ENCODE data around the gene EFEMP1.

Gene EFEMP1

DNA sequence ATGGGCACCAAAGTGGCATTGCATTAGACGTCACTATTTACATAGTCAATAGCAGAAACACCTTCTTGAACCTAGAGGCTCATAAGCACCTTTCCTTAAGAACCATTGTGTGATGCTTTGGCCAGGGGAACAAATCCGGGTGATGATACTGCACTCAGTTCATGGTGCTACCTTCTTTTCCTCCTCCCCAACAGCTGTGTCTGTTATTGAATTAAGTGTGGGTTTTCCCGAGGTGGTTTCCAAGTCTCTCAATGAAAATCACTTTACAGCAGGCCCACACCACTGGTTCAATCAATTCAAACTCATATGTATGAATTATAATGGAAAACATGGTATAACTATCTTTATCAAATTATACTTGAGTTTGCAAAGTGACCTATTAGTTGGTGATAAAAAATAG is 9.3 kb upstream of the EFEMP1 start:
- no peak for DNase-seq (ENCODE audit: low read depth in 2 of 2)

DNA sequence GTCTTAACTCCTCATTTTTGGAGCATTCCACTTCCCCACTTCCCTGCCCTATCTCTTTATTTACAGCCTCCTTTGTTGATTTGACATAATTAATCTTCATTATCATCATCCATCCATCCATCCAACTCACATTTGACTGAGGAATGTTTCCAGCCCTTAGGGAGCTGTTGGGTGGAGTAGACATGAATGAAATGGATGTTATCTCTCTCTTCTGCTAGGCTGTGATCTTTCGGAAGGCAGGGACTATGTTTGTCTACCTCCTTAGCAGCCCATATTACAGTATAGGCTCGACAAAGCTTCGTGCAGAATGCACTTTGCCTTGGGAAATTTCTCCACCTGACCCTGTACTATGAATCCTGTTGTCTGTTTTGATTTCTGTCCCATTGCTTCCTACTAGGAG is 7.7 kb upstream of the EFEMP1 start:
- no peak for DNase-seq (ENCODE audit: low read depth in 2 of 2)

DNA sequence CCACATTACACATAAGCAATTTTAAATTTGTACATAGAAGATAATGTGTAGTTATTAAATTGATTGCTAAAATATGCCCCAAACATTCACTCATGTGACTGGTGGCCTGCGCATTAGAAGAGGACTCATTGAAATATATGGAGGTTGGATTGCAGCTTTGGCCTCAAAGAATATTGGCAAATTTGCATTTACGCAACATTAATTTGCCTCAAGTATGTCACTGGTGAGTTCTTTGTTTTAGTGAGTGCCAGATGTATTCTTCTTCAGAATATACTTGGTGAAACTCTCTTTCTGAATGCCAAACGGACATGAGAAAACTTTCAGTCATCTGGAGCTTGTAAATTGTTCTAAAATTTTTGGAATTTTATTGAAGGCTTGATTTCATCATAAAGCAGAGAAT is 5.9 kb upstream of the EFEMP1 start:
- DNase-seq (ENCODE audit: low read depth in 2 of 2), result no peak

DNA sequence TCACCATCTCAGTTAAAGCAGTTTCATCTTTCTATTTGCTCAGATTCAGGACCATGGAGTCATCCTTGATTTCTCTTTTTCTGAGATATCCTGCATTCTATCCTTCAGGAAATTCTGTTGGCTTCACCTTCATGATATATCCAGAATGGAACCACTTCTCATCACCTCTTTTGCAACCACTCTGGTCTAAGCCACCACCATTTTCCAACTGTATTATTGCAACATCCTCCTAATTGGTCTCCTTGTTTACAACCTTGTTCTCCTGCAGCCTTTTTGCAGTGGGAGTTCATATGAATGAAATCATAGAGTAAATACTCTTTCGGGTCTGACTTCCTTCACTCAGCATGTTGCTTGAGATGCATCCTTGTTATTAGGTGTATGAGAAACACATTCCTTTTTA is 3.4 kb upstream of the EFEMP1 start:
- DNase-seq (ENCODE audit: low read depth in 2 of 2), result no peak

DNA sequence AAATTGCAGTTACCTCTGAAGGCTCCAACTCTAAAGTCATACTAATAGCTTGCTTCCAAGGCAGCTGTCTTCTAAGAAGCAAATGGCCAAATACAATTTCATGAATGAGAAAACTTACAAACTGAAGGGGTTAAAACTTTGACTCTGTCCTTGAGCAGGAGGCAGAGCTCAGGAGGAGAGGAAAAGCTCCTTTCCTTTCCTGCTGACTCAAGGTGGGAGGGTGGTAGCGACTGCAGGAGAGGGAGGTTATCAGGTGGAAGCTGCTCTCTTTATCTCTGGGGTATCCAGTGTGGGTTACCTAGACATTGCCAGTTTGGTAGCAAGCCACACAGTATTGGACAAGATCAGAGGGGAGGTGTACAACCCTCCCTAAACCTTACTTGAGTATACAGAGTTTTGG is 2.7 kb upstream of the EFEMP1 start:
- no peak for DNase-seq (ENCODE audit: low read depth in 2 of 2)

DNA sequence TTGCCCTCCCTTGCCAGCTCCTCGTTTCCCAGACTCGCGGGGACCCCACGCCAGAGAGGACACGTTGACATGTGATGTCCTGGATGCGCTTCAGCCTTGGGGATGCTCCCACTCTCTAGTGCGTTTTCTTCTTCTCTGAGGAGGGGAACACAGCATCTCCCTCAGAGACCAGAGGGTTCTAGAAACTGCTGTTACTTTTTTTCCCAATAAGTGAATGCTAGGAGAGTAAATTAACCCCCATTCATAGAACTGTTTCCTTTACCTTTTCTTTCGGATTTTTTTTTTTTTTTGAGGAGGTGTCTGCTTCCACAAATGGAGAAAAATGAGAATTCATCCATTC is 370 bp upstream of the EFEMP1 start:
- DNase-seq (ENCODE audit: low read depth in 2 of 2), result no peak

DNA sequence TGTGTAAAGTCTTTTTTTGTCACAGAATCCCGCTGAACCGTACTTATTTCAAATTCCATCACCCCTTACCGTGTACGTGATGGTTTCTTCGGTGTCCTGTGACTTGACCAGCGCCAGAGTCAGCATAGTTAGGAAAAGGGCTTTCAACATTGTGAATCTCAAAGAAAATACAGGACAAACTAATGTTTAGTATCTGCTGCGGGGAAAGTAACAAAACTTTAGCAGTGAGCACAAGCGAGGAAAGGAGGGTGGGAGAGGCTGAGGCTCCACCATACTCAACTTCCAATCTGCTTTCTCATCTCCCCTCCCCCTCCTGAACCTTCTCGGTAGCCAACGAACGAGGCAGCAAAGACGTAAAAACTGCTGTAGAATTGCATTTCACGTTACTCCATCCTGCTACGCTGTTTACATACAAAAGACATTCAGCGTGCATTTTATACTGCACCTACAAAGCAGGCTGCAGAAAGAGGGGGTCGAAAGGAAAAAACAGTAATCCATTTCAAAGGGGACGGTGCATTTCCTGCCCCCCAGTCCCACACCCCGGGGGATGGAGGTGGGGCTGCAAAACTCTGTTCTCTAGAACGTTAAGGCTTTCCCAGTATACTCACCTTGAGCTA is 1.2 kb downstream of the EFEMP1 start:
- no peak for DNase-seq (ENCODE audit: low read depth in 2 of 2)

DNA sequence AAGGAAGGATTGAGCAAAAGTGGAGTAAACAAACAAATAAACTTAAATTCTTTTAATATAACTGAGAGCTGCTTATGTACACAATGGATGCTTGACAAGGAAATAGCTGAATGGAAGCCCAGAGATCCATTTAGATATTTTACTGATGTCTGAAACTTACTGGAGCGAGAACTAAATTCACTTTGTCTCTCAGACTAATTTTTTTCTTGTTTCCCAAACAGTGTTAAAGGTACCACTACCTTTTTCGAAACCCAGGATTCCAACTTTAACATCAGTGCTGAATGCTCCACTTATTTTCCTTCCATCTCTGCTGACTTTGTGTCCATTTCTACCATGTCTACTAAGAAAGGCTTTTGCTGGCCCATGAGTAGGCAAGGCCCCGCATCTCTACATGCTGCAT is 4.0 kb downstream of the EFEMP1 start:
- no peak for DNase-seq (ENCODE audit: low read depth in 2 of 2)

DNA sequence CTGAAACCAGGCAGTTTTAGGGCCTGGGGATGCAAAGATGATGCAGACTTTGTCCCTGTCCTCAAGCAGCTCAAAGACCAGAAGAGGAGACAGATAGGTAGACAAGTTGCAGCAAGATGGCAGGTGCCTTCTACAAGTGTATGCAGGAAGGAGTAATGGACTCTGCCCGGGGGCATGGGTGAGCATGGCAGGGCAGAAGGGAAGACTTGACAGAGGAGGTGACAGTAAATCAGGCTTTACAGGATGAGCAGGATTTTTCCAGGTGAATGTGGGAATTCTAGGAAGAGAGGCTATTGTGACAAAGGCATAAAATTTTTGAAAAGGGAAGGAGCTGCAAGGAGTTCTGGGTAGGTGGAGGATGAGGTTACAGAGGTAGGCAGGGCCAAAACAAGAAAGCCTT is 4.7 kb downstream of the EFEMP1 start:
- DNase-seq (ENCODE audit: low read depth in 2 of 2), result no peak

DNA sequence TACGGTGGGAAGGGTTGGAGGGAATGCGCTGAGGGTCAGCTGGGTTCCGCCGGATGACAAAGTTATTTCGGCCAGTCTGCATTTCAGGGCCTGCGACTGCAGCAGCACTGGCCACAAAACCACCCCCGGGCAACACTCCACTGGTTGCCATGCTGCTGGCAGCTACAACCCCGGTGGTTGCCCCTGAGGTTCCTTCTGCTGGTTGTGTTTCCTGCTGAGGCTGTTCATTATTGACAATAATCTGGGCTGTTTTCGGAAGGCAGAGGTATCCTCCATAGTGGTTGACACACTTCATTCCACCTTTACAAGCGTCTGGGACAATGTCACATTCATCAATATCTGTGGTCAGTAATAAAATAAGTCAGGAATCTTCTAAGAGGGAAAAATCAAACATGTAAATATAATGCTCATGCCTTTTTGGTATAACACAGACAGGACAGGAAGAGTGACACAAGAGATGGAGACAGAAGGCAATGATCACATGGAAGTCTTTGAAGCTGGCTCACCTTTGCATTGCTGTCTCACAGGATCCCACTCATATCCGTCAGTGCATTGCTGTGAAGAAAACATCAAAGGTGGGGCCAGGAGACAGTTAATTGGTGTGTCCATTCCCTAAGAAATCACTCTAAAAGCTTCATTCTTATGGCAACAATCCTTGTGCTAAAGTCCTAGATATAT is 5.7 kb downstream of the EFEMP1 start:
- no peak for DNase-seq (ENCODE audit: low read depth in 2 of 2)

DNA sequence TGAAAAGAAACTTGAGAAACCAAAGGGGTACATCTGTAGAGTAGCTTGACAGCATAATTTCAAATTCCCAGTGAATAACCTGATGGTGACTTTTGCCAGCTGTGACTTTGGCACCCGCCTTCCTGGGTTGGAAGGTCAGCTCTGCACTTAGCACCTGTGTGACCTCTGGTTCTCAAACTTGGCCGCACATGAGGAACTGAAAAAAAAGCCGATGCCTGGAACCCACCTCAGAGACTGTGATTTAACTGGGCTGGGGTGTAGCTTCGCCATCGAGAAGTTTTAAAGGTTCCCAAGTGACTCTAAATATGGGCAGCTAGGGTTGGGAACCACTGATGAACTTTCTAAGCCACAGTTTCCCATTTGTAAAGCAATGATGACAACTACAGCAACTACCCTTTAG is 6.5 kb downstream of the EFEMP1 start:
- DNase-seq (ENCODE audit: low read depth in 2 of 2), result no peak

DNA sequence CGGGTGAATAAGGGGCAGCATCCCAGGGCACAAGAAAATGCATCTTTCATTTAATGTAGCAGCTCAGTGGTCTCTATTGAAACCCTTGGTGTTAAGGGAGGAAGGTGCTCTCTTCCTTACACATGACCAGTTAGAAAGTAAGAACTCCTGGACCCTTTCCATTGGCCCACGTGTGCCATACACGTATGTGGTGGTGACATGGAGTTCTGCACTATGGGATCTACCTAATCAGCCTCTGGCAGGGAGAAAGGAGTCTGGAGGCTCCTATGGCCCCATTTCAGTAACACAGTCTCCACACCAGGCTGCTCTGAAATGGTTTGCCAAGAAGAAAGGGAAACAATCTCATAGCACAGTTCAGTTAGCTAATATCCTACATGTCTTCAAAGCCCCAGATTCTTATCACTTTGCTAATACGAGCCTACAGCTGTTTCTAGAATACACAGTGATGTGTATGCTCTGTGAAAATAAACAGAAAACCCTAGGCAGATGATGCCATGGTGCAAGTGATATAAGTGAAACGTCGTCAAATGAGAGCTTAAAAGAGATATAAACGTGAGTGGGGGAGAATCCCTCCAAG is 7.0 kb downstream of the EFEMP1 start:
- no peak for DNase-seq (ENCODE audit: low read depth in 2 of 2)

DNA sequence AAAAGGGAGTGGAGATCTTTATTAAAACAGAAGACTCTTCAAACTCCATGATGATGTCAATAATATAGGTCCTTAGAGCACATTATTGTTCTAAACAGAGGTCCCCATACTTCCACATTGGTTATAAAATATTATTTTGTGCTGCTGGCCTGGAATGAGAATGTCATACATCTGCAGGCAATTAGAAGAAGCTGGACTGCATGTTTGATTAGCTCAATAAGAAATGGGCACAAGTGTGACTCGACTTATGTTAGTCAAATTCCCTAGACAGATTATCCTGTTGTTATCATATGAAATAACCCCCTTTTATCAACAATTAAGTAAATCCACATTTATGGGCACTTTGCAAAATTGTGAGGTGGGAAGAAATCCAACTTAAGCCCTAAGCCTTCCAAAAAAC is 8.8 kb downstream of the EFEMP1 start:
- DNase-seq (ENCODE audit: low read depth in 2 of 2), result no peak

DNA sequence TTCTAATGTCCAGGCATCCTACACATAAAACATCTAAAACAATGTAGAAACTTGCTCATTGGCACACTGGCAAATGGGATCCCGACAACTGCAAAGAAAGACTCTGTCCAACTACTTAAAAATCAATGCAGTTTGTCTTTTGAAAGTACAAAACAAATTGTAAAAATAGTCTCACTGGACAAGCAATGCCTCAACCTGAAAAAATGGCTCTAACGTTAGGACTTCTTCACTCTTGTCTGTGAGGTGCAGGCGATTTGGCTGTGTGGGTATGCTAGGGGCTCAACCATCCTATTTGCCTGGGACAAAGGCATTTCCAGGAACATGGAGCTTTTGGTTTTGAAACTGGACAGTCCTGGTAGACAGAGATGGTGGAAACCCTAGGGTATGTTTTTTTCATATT is 10.7 kb downstream of the EFEMP1 start:
- DNase-seq (ENCODE audit: low read depth in 2 of 2), result no peak

DNA sequence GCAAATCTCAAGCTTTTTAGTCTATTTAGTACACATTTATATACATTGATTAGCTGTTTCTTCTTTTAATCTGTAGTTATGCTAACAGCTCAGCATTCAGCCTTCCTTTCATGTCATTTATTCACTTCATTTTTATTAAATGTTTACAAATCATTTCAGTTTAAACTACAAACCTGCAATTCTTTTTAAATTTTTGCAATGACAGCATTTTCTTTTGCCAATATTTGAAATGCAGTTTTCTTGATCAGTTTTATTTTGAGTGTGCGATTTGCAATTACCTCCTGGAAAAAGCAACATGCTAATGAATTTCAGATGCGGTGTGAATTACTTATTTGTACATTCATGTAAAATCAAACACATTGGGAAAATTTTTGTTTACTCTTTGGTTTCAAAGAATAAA is 13.5 kb downstream of the EFEMP1 start:
- DNase-seq (ENCODE audit: low read depth in 2 of 2), result no peak

DNA sequence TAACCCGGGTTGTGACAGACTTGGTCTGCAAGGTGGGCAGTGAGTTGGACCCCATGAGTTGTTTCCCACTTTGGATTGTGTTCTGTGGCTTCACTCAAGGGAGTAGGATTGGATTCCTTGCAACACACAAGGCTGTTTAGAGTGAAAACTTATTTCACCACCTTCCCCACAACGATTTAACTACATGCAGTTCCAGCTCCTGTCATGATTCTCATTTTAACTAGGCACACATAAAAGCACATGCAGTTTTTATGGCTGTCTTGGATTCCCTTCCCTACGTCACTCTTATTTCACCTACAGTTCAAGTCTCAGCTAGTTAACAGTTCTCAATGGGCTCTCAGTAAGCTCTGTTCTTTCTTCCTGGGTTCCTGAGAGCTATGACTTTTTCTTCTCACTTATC is 15.9 kb downstream of the EFEMP1 start:
- no peak for DNase-seq (ENCODE audit: low read depth in 2 of 2)

DNA sequence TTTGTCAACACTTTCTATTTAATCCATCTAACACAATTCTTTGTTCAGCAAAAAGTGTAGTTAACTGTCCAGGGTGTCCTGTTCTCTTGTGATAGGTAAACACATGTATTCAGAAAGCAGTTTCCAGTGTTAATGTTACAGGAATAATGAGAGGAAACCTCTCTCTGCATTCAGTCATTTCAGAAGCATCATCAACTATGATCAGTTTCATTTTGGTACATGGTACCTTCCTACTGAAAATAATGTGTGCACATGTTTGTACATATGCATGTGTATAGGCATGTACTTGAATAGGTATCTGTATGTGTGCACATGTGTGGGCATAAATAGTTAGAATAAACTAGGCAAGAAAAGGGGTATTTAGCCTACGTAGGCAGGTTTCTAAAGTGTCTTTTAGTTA is 16.6 kb downstream of the EFEMP1 start:
- no peak for DNase-seq (ENCODE audit: low read depth in 2 of 2)

DNA sequence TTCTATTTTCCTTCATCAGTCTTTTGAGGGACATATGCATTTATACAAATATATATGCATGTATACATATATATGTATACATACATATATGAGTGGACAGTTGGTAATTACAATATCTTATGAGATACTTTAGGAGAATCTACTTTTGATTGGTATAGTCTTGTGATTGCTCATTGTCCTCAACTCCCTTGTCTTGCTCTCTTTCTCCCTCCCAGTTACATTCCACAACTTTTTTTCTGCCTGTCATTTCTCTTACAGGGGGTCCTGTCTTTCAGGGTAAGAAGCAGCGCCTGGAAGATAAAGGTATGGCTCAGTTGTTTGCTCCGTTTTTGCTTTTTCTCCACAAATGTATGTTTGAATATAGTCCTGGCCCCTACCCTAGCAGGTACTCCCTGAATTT is 19.9 kb downstream of the EFEMP1 start:
- DNase-seq (ENCODE audit: low read depth in 2 of 2), result no peak

DNA sequence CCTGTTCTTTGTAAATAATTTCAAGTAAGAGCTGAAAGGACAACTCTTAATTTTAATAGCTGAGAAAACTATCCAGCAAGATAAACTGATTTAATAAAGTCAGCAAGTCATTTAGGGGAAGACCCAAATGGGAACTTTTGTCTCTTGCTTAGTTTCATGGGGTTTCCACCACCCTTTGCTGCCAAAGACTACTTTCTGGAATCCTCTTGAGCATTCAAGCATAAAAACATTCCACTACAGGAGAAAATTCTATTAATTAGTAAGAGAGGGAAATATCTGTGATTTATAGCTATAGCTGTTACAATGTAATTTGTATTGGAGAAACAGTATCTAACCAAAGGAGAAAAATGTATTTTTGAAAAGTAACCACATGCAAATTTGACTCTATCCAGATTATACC is 20.6 kb downstream of the EFEMP1 start:
- DNase-seq (ENCODE audit: low read depth in 2 of 2), result no peak

DNA sequence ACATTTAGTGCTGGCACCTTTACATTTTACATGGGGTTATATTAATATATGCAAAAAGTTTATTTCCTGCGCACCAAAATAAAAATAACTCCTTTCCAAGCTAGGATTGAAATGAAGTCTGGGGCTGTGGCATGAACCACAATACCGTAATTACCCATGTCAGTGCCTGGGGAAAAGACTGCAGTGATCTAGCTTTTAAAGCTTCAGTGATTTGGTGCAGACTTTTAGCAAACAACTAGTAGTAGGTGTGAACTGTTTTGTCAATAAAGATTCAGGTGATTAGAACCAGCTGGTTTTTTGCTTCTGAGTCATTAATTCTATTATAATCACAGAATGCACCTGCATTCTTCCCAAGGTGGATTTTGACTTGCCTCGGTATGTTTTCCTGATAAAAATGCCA is 21.2 kb downstream of the EFEMP1 start:
- no peak for DNase-seq (ENCODE audit: low read depth in 2 of 2)

DNA sequence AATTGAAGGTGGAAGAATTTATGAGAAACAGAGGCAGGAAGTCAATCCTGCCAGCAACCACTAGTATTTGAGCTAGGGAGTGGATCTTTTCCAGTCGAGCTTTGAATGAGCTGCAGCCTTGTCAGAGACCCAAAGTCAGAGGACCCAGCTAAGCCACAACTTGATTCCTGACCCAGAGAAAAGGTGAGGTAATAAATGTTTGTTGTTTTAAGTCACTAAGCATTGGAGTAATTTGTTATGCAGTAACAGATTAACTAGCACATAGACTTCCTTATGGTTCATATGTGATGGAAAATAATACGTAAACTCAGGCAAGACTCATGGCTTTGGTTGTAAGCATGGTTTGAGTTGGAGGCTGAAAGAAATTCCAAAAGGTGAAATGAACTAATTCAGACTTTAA is 21.6 kb downstream of the EFEMP1 start:
- no peak for DNase-seq (ENCODE audit: low read depth in 2 of 2)

DNA sequence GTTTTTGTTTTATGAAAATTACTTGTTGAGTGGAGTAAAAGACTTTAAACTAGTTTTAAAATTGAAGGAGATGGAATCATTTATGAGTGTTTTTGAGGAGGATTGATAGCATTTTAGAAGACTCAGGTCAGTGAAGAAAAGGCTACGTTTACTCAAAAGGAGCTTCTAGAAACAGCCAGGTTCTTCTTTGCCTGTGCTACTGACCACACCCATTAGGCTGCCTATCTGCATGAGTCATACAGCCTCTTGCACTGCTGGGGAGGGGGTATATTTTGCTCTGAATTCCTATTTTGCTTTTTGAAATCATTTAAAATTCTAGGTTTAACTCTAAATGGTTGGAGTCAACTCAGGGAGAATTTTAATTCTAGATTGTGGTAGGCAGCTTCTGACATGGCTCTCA is 22.3 kb downstream of the EFEMP1 start:
- DNase-seq (ENCODE audit: low read depth in 2 of 2), result no peak

DNA sequence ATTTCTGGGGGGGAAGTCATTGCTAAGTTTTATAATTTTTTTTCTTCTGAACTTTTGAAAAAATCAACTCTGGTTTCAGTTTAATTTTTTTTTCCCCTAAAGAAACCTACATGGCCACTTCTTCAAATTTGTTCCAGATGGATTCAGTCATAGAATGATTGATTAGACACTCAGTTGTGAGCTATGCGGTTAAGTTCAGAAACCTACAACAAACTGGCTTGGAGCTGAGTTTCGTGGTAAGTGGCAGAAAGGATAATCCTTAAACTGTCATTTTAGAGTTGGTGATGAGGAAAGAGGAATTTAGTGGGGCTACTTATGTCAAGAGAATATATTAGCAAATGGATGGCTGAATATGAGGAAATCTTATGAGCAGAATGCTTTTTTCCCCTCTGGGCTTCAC is 23.7 kb downstream of the EFEMP1 start:
- no peak for DNase-seq (ENCODE audit: low read depth in 2 of 2)
